ENCODE data around the gene ADARB2.
"Not testable (repeated sequence)": the region's sequence is repeated elsewhere in the genome, so short reads cannot be mapped to it uniquely, and the experiment has no call there.

Gene ADARB2

GRCh38 chr10:1401071-1401965 is 336.0 kb downstream of the ADARB2 start:
- no peak for DNase-seq

GRCh38 chr10:1400101-1401070 is 336.9 kb downstream of the ADARB2 start:
- no peak for DNase-seq

GRCh38 chr10:1399431-1400100 is 337.8 kb downstream of the ADARB2 start:
- DNase-seq, result no peak

- no peak for DNase-seq
Measured at GRCh38 chr10:1398626-1399410, 338.5 kb downstream of the ADARB2 start.

- not testable (repeated sequence) for DNase-seq
Measured at GRCh38 chr10:1398116-1398515, 339.2 kb downstream of the ADARB2 start.

DNA sequence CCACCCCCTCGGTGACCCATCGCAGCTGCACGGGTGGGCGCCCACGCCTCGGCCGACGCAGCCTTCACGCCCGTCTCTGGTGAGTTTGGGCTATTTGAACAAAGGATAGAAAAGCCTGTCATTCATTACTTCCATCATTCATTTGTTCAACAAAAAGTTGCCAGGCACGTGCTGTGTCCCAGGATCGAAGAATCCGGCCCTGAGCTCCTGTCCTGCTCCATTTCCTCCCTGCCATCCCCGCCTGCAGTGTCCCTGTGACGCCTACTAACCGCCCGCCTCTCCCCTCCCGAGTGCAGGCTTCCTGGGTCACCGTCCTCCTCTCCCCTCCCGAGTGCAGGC is 341.1 kb downstream of the ADARB2 start:
- DNase-seq, result no peak

GRCh38 chr10:1395481-1396296 is 341.6 kb downstream of the ADARB2 start:
- DNase-seq, result no peak

DNA sequence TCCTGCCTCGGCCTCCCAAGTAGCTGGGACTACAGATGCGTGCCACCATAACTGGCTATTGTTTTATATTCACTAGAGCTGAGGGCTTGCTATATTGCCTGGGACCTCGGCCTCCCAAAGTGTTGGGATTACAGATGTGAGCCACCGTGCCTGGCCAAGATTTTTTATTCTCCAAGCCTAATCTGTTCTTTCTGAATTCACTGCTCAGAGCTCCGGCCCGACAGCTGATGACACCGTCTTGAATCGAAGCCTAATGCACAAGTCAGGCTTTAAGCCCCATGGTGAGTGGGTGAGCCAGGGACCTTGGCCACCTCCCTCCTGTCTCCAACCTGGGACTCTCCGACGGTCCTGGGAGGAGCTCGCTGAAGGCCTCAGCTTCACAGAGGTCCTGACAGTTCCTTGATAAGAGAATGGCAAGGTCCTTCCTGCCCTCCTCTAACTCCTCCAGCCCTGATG is 342.3 kb downstream of the ADARB2 start:
- DNase-seq, result no peak

GRCh38 chr10:1394155-1394912 is 343.0 kb downstream of the ADARB2 start:
- no peak for DNase-seq

DNA sequence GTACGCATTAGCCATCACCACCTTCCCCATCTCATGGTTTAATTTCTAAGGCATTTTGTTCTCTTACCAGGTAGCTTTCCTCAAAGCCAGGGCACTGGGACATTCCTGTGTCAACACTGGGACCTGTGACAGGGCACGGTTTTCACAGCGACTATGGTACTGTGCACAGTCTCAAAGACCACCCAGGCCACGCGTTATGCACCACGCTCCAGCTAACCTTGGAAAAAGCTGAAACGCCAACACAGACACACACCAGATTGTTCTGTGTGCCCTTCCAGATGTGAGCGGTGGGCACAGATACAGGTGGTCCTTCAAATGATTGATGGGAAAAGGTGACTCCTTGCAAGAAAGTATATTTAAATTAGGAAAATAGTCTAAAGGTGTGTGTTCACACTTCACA is 343.8 kb downstream of the ADARB2 start:
- DNase-seq, result no peak

DNA sequence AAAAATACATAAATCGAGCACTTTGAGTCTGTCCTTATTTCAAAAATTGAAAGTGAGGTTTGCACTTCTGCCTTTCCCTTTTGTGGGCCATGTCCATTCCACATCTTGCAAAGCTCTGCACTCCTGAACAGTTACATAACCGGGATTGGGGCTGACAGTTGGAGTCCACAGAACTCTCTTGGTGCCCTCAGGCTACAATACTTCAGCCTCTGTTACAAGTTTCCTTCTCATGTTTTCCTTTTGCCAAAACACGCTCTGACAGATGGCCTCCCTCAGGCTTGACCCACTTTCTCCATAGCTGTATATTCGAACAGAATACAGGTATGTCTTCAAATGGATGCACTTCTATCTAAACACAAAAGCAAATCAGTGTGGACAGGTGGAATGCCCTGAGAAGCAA is 345.2 kb downstream of the ADARB2 start:
- no peak for DNase-seq

DNA sequence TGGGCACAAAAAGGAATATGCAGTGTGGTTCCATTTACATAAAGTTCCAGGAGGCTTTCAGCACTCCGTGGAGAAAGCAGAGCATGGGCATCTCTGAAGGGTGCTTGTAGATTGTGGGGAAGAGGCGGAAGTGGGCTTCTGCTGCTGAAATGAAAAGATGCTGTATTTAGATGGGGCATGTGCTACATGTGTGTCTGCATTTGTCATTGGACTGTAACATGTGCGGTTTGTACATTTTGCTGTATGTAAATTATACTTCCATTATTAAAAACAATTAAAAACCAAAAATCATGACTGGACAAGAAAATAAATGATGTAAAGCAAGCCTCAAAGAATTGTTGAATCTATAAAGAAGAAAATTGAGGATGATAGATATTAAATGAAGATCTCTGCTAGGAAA is 347.1 kb downstream of the ADARB2 start:
- DNase-seq, result no peak

DNA sequence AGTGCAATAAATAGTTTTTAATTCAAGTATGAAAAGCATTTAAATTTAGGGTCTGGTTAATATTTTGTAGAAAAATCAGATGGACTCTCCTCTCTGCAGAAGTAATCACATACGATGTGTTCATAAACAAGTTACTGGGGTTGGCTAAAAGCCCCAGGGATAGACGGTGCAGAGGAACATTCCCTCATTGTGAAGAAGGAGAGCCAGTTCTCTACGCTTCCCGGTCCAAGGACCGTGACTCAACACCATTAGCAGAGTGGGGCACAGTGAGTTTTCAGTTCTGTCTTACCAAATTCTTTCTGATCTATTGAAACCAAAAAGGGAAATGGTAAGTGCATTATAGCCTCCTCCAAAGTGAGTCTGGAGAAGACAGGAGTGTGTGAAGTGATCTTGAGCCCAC is 353.3 kb downstream of the ADARB2 start:
- DNase-seq, result no peak

DNA sequence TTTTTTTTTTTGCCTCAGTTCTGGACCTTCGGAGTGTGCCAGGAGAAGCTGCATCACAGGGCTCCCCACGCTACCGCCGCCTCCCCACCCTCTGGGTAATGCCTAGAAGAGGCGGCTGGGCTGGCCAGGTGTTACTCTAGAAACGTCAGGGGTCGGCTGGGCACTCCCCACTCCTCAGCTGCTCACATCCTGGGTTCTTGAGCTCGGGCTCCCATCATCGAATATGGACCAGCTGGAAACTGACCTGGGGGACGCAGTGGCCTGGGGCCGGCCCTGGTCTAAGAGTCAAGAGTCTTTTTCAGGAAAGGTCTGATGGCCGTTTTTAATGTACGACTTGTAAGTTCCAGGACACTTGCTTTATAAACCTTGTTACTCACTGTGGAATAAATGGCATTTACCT is 354.6 kb downstream of the ADARB2 start:
- DNase-seq, result no peak

DNA sequence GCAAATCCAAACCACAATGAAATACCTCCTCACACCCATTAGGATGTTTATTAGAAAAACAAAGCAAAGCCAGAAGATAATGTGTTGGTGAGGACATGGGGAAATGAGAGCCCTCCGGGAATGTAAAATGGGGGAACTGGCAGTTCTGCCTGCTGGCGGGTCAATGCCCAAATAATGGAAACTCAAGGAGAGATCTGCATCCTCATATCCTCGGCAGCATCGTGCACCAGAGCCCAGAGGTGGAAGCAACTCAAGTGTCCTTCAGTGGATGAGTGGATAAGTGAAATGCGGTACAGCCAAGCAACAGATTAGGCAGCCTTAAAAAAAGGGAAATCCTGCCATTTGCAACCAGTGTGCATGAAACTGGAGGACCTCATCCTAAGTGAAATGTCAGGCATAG is 356.0 kb downstream of the ADARB2 start:
- no peak for DNase-seq

GRCh38 chr10:1380088-1380671 is 357.1 kb downstream of the ADARB2 start:
- DNase-seq, result no peak

- no peak for DNase-seq
Measured at GRCh38 chr10:1379601-1380000, 357.7 kb downstream of the ADARB2 start.

DNA sequence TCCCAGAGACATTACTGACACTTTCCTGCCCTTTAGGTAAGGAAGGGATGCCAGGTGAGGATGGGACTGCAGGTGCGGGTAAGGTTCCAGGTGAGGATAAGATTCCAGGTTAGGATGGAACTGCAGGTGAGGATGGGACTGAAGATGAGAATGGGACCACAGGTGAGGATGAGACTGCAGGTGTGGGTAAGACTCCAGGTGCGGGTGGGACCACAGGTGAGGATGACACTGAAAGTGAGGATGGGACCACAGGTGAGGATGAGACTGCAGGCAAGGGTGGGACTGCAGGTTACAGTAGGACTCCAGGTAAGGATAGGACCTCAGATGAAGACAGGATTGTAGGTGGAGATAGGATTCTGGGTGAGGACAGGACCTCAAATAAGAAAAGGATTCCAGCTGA is 358.9 kb downstream of the ADARB2 start:
- DNase-seq, result no peak

DNA sequence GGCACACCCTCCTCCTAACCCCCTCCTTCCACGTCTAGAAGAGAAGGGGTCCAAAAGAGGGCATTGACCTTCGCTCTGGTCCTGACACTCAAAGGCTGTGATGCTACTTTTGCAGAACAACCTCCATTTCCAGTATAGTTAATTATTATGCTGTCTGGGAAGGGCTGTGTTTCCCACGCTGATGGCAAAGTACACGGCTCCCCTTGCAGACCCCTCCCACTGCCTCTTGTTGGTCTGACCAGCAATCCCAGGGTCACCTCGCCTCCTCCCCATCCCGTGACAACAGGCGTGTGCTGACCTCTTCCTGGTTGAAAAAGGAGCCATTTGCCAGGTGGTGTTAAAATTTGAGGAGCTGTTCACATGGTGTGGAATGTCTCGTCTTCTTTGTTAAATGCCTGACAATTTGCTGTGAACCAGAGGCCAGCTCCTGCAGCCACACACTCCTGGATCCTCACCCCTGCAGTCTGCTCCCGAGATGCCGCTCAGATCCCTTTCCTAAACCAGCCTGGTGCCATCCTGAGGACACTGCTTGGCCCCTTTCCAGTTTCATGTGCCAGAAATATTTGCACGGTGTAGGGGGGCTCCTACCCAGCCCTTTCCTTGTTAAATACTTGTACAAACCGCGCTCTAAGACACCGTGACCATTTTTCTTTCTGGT is 359.5 kb downstream of the ADARB2 start:
- no peak for DNase-seq

DNA sequence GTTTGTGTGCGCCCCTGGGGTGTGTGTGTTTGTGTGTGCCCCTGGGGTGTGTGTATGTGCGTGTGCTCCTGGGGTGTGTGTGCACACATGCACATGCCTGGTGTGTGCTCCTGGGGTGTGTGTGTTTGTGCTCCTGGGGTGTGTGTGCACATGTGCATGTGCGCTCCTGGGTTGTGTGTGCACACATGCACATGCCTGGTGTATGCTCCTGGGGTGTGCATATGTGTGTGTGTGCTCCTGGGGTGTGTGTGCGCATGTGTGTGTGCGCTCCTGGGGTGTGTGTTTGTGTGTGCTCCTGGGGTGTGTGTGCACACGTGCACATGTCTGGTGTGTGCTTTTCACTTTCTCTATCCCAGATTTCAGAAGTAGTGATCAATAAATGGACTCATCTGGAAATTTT is 360.1 kb downstream of the ADARB2 start:
- DNase-seq, result no peak

Data from OCI-M1 (cell line).